GM19467 (cell line): ENCODE measurements around the gene MIDN.
"Not testable (repeated sequence)": the region's sequence is repeated elsewhere in the genome, so short reads cannot be mapped to it uniquely, and the experiment has no call there.

Experiments used
- ATAC-seq: cut with Tn5 transposase; IDR thresholded peaks from one replicate; pipeline ENCODE4 v1.9.1; 2021; ENCODE audit warnings: mild to moderate bottlenecking, moderate library complexity; ENCODE audit not compliant: unreplicated experiment

Gene MIDN

GRCh38 chr19:1248139-1248785 is at the start of gene MIDN:
MIDN (plus strand) TSS chr19:1248583; CDS start chr19:1250297, 1,714 bp downstream.
- ATAC-seq, result peak; percentile 20

DNA sequence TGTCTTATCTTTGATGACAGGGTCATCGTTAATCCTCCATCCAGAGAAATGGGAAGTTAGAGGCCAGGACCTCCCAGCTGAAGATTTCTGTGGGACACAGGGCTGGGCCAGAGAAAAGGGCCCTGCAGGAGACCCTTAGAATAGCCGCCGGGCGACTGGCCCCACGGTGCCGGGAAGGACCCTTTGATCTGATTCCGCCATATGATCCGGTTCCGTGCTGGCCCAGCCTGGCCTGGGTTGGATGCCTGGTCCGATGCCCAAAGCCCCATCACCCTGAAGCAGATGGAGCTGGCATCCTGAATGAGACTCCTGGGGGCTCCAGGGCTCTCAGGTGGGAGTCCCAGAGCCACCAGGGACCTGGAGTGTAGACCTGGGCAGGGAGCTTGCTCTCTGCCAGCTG is 48.9 kb upstream of the MIDN start:
- no peak for ATAC-seq

DNA sequence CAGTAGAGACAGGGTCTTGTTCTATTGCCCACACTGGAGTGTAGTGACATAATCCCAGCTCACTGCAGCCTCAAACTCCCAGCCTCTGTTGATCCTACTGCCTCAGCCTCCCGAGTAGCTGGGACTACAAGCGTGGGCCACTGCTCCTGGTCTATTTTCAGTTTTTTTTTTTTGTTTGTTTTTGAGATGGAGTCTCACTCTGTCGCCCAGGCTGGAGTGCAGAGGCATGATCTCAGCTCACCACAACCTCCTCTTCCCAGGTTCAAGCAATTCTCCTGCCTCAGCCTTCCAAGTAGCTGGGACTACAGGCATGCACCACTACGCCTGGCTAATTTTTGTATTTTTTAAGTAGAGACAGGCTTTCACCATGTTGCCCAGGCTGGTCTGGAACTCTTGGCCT is 47.8 kb upstream of the MIDN start:
- not testable (repeated sequence) for ATAC-seq

- peak; percentile 80 for ATAC-seq
Observed at GRCh38 chr19:1205114-1206099, 43.0 kb upstream of the MIDN start, which contains the start of gene STK11. STK11 (plus strand) TSS chr19:1205778; CDS start chr19:1206914, 1,136 bp downstream.

DNA sequence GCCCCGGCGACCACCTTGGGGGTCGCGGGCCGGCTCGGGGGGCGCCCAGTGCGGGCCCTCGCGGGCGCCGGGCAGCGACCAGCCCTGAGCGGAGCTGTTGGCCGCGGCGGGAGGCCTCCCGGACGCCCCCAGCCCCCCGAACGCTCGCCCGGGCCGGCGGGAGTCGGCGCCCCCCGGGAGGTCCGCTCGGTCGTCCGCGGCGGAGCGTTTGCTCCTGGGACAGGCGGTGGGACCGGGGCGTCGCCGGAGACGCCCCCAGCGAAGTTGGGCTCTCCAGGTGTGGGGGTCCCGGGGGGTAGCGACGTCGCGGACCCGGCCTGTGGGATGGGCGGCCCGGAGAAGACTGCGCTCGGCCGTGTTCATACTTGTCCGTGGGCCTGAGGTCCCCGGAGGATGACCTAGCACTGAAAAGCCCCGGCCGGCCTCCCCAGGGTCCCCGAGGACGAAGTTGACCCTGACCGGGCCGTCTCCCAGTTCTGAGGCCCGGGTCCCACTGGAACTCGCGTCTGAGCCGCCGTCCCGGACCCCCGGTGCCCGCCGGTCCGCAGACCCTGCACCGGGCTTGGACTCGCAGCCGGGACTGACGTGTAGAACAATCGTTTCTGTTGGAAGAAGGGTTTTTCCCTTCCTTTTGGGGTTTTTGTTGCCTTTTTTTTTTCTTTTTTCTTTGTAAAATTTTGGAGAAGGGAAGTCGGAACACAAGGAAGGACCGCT is 42.1 kb upstream of the MIDN start:
- ATAC-seq, result peak; percentile 8

DNA sequence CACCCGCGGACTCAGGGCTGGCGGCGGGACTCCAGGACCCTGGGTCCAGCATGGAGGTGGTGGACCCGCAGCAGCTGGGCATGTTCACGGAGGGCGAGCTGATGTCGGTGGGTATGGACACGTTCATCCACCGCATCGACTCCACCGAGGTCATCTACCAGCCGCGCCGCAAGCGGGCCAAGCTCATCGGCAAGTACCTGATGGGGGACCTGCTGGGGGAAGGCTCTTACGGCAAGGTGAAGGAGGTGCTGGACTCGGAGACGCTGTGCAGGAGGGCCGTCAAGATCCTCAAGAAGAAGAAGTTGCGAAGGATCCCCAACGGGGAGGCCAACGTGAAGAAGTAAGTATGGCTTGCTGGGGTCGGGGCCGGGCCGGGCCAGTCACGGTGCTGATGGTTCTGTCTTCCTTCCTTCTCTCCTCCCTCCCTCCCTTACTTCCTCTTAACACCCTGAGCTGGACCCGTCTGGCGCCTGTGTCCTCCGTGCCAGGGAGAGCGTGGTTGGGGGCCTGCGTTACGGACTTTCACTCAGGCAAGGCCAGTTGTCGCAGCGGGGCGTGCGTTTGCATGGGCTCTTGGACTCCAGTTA is 41.4 kb upstream of the MIDN start:
- ATAC-seq, result no peak

DNA sequence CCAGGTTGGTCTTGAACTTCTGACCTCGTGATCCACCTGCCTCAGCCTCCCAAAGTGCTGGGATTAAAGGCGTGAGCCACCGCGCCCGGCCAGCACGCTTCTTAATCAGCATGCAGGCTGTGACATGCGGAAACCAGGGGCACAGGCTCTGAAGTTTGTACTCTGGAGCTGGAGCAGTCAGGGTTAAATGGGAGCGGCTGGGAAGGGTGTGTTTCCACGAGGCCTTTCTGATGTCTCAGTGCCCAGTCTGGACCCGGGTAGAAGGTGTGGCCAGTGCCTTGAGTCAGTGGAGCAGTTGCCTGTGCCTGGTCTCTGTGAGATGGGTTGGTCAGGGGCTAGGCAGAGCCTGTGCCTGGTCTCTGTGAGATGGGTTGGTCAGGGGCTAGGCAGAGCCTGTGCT is 39.6 kb upstream of the MIDN start:
- ATAC-seq, result not testable (repeated sequence)

- ATAC-seq, result no peak
Observed at GRCh38 chr19:1210227-1210538, 38.2 kb upstream of the MIDN start.

- no peak for ATAC-seq
Observed at GRCh38 chr19:1211494-1212234, 36.7 kb upstream of the MIDN start.

DNA sequence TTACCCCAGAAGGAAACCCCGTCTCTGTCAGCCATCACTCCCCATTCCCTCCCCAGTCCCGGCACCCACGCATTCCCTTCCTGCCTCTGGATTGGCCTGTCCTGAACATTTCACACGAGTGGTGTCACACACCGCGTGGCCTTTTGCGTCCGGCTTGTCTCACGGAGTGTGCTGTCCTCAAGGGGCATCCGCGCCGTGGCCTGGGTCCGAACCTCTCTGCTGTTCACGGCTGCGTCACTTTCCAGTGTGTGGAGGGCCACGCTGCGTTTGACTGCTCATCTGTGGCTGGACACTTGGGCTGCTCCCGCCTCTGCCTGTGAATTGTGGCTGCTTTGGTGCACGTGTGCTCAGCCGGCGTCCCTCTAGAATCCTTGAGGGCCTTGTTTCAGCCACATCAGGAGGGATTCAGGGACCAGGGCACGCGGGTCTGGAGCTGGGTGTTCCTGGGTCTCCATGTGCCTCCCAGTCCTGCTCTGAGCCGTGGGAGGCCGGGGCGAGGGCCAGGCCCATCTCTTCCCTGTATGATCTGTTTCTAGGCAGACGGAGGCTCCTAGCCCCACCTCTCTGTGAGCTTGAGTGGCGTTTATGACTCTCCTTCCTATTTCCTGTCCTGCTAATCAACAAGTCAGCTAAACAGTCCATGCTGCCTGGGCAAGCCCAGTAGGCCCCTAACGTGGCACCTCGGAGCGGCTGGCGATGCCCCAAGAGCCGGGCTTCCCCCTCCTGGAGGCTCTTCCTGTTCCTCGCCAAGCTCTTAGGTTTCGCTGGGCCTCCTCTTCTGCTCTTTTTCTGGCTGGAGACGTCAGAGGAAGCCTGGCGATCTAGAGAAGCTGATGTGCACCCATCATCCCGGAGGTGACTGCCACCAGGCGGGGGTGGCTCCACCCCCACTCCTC is 34.7 kb upstream of the MIDN start:
- ATAC-seq, result no peak

- no peak for ATAC-seq
Observed at GRCh38 chr19:1214299-1214861, 34.0 kb upstream of the MIDN start.

DNA sequence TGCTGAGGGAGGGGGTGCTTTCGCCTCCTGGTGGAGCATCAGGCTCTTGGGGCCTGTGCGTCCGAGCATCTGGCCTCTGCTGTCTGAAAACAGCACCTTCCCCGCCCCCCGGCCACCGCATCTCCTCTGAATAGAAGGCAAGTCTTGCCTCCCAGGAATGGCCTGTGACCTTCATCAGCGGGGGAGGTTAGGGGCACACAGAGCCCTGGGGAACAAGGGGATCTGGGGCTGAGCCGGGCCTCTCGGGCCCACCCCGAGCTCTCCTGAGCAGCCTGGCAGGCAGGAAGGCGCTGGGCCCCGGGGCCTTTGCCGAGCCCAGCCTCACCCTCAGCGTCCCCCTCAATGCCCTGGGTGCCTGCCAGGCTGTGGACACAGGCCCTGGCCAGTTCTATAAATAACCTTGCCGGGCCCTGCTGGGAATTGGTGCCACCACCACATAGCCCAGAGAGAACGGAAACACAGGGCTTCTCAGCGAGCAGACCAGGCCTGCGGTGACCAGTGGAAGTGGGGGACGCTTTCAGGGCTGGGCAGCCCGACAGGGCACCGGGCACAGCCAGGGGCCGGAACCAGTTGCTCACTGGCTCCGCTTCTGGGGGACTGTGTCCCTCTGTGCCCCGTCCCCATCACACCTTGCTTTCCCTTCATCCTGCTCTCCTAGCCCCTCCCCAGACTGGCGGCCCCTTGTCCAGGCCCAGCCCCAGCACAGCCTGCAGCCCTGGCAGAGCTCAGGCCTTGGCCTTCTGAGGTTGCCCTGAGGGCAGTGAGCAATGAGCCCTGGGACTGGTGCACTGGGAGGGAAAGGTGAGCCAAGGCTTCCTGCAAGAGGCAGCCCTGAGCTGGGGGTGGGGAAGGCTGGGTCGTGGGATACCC is 33.3 kb upstream of the MIDN start:
- ATAC-seq, result no peak

DNA sequence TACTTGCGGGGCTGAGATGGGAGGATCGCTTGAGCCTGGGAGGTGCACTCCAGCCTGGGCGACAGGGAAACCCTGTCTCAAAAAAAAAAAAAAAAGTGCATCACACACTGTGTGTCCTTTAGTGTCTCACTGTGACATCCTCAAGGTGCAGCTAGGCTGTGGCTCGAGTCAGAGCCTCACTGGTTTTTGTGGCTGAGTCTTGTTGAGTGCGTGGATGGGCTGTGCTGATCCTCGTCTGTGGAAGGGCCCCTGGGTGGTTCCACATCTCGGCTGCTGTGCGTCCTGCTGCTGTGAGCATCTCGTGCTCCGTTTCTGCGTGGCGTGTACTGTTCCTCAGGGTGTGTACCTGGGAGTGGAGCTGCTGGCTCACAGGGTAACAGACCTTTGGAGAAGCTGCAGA is 31.6 kb upstream of the MIDN start:
- no peak for ATAC-seq

GRCh38 chr19:1217366-1217765 is 31.0 kb upstream of the MIDN start:
- ATAC-seq, result no peak

DNA sequence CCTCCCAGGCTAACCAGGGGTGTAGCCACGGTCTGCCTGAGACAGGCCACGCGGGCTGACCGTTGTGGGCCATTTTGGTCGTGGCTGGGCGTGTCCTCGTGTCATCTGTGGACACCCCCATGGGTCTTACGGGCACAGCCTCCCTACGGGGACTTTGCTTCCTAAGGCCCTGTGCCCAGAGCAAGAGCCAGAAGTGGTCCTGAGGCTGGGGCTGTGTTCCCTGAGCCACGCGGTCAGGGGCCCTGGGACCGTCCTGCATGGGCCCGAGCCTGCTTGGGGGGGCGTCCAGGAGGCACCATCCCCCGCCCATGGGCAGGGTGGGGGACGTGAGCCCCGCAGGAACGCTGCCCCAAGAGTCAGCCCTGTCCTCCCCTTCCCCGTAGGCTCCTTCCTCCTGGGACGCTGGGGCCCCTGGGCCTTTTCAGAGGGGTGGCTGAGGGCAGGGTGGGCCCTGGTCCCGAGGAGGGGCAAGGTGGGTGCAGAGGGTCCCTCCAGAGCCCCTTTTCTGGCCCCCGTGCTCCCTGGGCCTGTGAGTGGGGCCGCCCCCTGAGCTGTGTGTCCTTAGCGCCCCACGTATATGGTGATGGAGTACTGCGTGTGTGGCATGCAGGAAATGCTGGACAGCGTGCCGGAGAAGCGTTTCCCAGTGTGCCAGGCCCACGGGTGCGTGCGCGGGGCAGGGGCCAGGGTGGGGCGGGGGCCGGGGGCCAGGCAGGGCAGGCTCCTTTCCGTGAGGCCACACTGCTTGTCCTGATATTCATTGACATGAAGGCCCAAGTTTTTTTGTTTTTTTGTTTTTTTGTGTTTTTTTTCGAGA is 29.4 kb upstream of the MIDN start:
- ATAC-seq, result no peak

DNA sequence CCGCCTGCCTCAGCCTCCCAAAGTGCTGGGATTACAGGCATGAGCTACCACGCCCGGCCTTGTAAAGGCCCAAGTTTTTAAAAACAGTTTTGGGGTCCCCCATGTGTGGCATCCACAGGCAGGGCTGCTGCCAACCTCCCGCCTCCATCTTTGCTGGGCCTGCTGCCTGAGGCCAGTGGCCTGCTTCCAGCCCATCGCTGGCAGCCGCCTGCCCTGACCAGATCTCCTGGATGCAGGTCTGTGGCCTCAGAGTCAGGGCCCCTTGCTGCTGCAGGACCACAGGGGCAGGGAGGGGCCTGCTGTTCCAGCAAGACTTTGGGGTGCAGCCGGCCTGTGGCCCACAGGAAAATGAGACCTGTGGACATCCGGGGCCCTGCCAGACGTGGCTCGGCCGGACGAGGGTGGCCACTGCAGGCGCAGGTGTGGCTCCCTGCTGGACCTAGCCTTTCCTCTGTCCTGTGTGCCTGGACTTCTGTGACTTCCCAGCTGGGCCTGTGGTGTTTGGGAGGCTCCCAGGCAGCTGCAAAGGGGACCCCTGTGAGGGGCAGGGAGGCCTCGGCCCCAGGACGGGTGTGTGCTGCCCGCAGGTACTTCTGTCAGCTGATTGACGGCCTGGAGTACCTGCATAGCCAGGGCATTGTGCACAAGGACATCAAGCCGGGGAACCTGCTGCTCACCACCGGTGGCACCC is 28.5 kb upstream of the MIDN start:
- ATAC-seq, result no peak

- ATAC-seq, result no peak
Observed at GRCh38 chr19:1220477-1220930, 27.9 kb upstream of the MIDN start.
